ENCODE data around the gene DGKZ.

Gene DGKZ

GRCh38 chr11:46304605-46305179 lies 42.6 kb upstream of the DGKZ start:
- no peak for DNase-seq
- no peak for TF ChIP-seq CTCF (IDR thresholded peaks at IDR 0.05; ENCODE audit: low read depth, low read length)
- no peaks in the 10 kb centered on the region for H3K4me1 ChIP-seq
- no peaks in the 10 kb centered on the region for H3K27me3 ChIP-seq
- H3K4me3 ChIP-seq (ENCODE audit: low read depth, low read length): no peak overlapping the region
- no peaks in the 10 kb centered on the region for H3K36me3 ChIP-seq
- no peaks in the 10 kb centered on the region for H3K9me3 ChIP-seq

DNA sequence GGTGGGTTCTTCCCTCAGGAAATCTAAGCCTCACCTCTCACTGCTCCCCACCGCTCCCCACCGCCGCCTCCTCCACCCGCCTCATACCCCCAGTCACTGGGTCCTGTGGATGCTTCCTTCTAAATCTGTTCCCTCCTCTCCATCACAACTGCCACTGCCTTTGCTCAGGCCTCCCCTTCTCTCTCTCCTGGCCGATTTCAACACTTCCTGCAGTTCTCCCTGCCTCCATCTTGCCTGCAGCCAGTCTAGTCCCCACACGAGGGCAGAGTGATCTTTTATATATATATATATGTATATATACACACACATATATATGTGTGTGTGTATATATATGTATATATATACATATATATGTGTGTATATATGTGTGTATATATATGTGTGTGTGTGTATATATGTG lies 42.0 kb upstream of the DGKZ start:
- no peaks in the 10 kb centered on the region for H3K36me3 ChIP-seq
- no peak overlapping the region for H3K4me3 ChIP-seq (ENCODE audit: low read depth, low read length)
- no peak for DNase-seq
- peak; percentile 4; the same call in 1 of the 2 replicates for TF ChIP-seq CTCF (IDR thresholded peaks at IDR 0.05; ENCODE audit: low read depth, low read length)
- no peaks in the 10 kb centered on the region for H3K9me3 ChIP-seq
- H3K4me1 ChIP-seq: no peaks in the 10 kb centered on the region
- H3K27me3 ChIP-seq: no peaks in the 10 kb centered on the region

DNA sequence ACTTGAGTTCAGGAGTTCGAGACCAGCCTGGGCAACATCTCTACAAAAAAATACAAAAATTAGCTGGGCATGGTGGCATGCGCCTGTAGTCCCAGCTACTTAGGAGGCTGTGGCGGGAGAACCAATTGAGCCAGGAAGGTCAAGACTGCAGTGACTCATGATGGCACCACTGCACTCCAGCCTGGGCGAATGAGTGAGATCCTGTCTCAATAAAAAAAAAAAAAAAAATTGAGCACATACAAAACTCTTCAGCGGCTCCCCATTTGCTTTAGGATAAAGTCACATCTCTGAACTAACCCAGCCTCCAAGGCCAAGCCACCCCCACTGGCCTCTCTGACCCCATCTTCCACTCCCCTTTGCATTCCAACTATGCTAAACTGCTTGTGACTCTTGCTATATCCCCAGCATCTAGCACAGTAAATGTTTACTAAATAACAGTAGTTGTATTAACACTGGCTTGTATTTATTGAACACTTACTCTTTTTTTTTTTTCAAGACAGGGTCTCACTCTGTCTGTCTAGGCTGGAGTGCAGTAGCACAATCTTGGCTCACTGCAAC lies 40.9 kb upstream of the DGKZ start:
- Histone ChIP-seq H3K36me3 (no peaks in the 10 kb centered on the region), H3K9me3 (no peaks in the 10 kb centered on the region), H3K4me3 (ENCODE audit: low read depth, low read length) (no peak overlapping the region), H3K27me3 (no peaks in the 10 kb centered on the region), H3K4me1 (no peaks in the 10 kb centered on the region)
- DNase-seq: no peak
- no peak for TF ChIP-seq CTCF (IDR thresholded peaks at IDR 0.05; ENCODE audit: low read depth, low read length)

- Histone ChIP-seq H3K9me3 (no peaks in the 10 kb centered on the region), H3K4me1 (no peaks in the 10 kb centered on the region), H3K36me3 (no peaks in the 10 kb centered on the region), H3K4me3 (ENCODE audit: low read depth, low read length) (no peak overlapping the region), H3K27me3 (no peaks in the 10 kb centered on the region)
- DNase-seq: no peak
- TF ChIP-seq CTCF (IDR thresholded peaks at IDR 0.05; ENCODE audit: low read depth, low read length): no peak
These were observed 39.9 kb upstream of the DGKZ start for GRCh38 chr11:46307369-46307768.

DNA sequence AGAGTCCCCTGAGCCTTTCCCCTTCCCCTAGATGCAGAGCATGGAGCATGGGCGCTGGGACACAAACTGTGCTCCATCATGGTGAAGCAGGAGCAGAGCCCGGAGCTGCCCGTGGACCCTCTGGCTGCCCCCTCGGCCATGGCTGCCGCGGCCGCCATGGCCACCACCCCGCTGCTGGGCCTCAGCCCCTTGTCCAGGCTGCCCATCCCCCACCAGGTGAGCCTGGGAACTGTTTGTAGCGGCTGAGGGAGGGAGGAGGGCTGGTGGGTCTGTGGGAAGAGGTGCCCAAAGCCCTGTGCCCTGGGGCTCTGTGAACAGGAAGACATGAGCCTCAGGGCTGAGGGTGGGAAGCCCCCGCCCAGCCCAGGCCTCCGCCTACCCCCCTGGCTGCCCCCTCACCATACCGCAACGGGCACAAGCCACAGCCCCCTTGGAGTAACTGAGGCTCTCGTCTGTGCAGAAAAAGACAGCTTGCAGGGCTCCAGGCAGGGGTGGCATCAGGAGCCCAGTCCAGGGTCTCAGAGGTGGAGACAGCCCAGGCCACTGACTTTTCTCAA lies 39.4 kb upstream of the DGKZ start:
- no peaks in the 10 kb centered on the region for H3K27me3 ChIP-seq
- no peak for DNase-seq
- no peaks in the 10 kb centered on the region for H3K4me1 ChIP-seq
- TF ChIP-seq CTCF (IDR thresholded peaks at IDR 0.05; ENCODE audit: low read depth, low read length): no peak
- H3K4me3 ChIP-seq (ENCODE audit: low read depth, low read length): no peak overlapping the region
- no peaks in the 10 kb centered on the region for H3K9me3 ChIP-seq
- no peaks in the 10 kb centered on the region for H3K36me3 ChIP-seq

DNA sequence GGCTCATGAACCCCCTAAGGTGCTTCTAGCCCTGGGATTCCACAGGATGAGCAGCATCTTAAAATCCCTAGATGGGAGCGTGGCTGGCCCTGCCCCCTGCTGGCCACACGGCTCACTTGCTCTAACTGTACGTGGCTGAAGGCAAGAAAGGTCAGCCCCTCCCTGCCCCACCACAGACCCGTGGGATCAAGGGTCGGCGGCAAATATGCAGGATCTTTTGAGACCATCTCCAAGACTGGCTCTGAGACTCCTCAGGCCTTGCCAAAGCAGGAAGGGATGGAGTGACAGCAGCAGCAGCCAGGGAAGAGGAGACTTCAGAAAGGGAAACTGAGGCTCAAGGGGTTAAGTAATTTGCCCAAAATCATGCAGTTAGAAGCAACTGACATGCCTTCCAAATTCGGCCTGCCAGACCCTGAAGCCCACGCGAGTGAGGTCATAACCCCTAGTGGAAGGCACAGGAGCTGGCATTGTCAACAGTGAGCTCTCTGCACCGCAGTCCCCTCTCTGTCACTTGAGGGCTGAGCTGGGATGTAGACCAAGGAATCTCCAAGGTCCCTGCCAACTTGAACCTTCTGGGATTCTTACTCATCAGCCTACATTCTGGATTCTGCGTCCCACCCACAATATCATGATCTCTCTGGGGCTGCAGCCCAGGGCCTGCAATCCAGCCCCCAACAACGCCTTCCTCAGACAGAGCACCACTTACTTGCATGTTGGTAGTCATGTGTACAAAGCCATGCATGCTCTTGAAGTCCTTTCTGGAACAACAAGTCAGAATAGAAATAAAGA lies 38.4 kb upstream of the DGKZ start:
- no peak overlapping the region for H3K4me3 ChIP-seq (ENCODE audit: low read depth, low read length)
- peak; percentile 63 for DNase-seq
- H3K36me3 ChIP-seq: no peaks in the 10 kb centered on the region
- H3K9me3 ChIP-seq: no peaks in the 10 kb centered on the region
- no peaks in the 10 kb centered on the region for H3K27me3 ChIP-seq
- no peaks in the 10 kb centered on the region for H3K4me1 ChIP-seq
- TF ChIP-seq CTCF (IDR thresholded peaks at IDR 0.05; ENCODE audit: low read depth, low read length): peak; percentile 72
